Ishikawa (cell line): Measurements from ENCODE around the gene LIMS2.

ENCODE experiments used
- CEBPB ChIP-seq: IDR thresholded peaks from 2 replicates; pipeline ENCODE4 v1.6.1; 2012
- CREB1 ChIP-seq: IDR thresholded peaks from 2 replicates; pipeline ENCODE4 v1.6.1; 2012; ENCODE audit warnings: low read depth
- EGR1 ChIP-seq: IDR thresholded peaks from 2 replicates; pipeline ENCODE4 v1.6.1; 2012
- EP300 ChIP-seq: IDR thresholded peaks from 2 replicates; pipeline ENCODE4 v1.6.1; 2012; ENCODE audit warnings: borderline replicate concordance
- FOXM1 ChIP-seq: IDR thresholded peaks from 2 replicates; pipeline ENCODE4 v1.6.1; 2012; ENCODE audit warnings: low read depth, borderline replicate concordance
- MAX ChIP-seq: IDR thresholded peaks from 2 replicates; pipeline ENCODE4 v1.6.1; 2012
- NFIC ChIP-seq: IDR thresholded peaks from 2 replicates; pipeline ENCODE4 v1.6.1; 2012
- RAD21 ChIP-seq: IDR thresholded peaks from 2 replicates; pipeline ENCODE4 v1.6.1; 2012; ENCODE audit warnings: low read depth
- REST ChIP-seq: IDR thresholded peaks from 2 replicates; pipeline ENCODE4 v1.6.1; 2012; ENCODE audit warnings: low read depth, mild to moderate bottlenecking
- TAF1 ChIP-seq: IDR thresholded peaks from 2 replicates; pipeline ENCODE4 v1.6.1; 2012; ENCODE audit warnings: low read depth, mild to moderate bottlenecking
- TCF12 ChIP-seq: IDR thresholded peaks from 2 replicates; pipeline ENCODE4 v1.6.1; 2012; ENCODE audit warnings: low read depth
- TEAD4 ChIP-seq: IDR thresholded peaks from 2 replicates; pipeline ENCODE4 v1.6.1; 2012
- USF1 ChIP-seq: IDR thresholded peaks from 2 replicates; pipeline ENCODE4 v1.6.1; 2012
- YY1 ChIP-seq: IDR thresholded peaks from 2 replicates; pipeline ENCODE4 v1.6.1; 2012; ENCODE audit warnings: low read depth
- ZBTB7A ChIP-seq: IDR thresholded peaks from 2 replicates; pipeline ENCODE4 v1.6.1; 2012; ENCODE audit warnings: low read depth

LIMS2 gene

GRCh38 chr2:127649684-127650040 lies 25.7 kb downstream of the LIMS2 start:
- TF ChIP-seq MAX, result peak; percentile 30; the same call in 1 of the 2 replicates
- TF ChIP-seq EGR1, result no peak
- TF ChIP-seq RAD21, result peak; percentile 70

GRCh38 chr2:127649100-127649611 lies 26.2 kb downstream of the LIMS2 start:
- no peak for TF ChIP-seq YY1
- no peak for TF ChIP-seq TCF12

GRCh38 chr2:127648321-127648720 lies 27.0 kb downstream of the LIMS2 start:
- TF ChIP-seq YY1, result no peak
- TF ChIP-seq NFIC, result no peak
- no peak for TF ChIP-seq CEBPB
- TF ChIP-seq TEAD4, result no peak
- no peak for TF ChIP-seq EGR1
- TF ChIP-seq ZBTB7A, result no peak
- TF ChIP-seq CREB1, result no peak
- TF ChIP-seq MAX, result no peak
- no peak for TF ChIP-seq RAD21
- no peak for TF ChIP-seq EP300
- TF ChIP-seq TAF1, result no peak
- no peak for TF ChIP-seq REST
- no peak for TF ChIP-seq FOXM1
- no peak for TF ChIP-seq TCF12
- TF ChIP-seq USF1, result no peak

- no peak for TF ChIP-seq CEBPB
- TF ChIP-seq CREB1, result no peak
- no peak for TF ChIP-seq TEAD4
- TF ChIP-seq RAD21, result no peak
- TF ChIP-seq FOXM1, result no peak
- TF ChIP-seq MAX, result no peak
- no peak for TF ChIP-seq YY1
- TF ChIP-seq EP300, result no peak
- TF ChIP-seq EGR1, result no peak
- no peak for TF ChIP-seq REST
- no peak for TF ChIP-seq TCF12
- no peak for TF ChIP-seq ZBTB7A
- TF ChIP-seq NFIC, result no peak
- no peak for TF ChIP-seq TAF1
- no peak for TF ChIP-seq USF1
Observed at GRCh38 chr2:127647242-127648190, 27.8 kb downstream of the LIMS2 start.

GRCh38 chr2:127646487-127647241 lies 28.7 kb downstream of the LIMS2 start:
- TF ChIP-seq ZBTB7A, result no peak
- TF ChIP-seq EP300, result no peak
- TF ChIP-seq TEAD4, result no peak
- TF ChIP-seq USF1, result no peak
- no peak for TF ChIP-seq YY1
- TF ChIP-seq CEBPB, result no peak
- TF ChIP-seq EGR1, result no peak
- TF ChIP-seq MAX, result no peak
- no peak for TF ChIP-seq FOXM1
- TF ChIP-seq RAD21, result no peak
- no peak for TF ChIP-seq CREB1
- no peak for TF ChIP-seq TCF12
- TF ChIP-seq NFIC, result no peak
- TF ChIP-seq REST, result no peak
- no peak for TF ChIP-seq TAF1
